ENCODE data around the gene ELOVL5. TPM values are rescaled to one million over a fixed set of nuclear protein-coding genes. Genes with fewer than 3 reads are reported as not detected.

Gene ELOVL5
- total and polyA plus RNA-seq, 10 donors: 48.8 to 113 (median 91.2) TPM

DNA sequence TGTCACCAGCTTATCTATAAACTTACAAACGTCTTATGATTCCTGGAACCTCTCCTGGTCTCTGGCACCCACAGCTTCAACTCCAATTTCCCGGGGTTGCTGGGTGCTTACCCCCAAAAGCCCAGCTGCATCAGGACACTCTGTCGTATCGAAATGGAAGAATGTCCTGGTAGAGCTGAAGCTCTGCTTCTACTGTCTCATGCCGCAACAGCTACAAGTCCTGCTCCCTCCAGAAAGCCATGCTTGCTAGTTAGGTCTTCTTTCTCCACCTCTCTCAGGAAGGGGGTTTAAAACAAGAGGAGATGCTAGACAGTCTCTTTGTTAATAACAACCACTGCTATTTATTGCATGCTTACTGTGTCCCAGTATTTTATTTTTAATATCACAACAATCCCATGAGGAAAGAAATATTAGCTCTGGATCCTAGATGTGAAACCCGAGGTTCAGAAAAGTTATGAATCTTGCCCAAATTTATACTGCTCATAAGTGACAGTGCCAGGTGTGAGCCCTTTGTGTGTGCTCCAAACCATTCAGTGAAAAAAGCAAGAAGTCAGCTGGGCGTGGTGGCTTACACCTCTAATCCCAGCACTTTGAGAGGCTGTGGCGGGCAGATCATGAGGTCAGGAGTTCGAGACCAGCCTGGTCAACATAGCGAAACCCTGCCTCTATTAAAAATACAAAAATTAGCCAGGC, 117.8 kb downstream of the ELOVL5 start:
- no peaks in the 10 kb centered on the region for H3K27me3 ChIP-seq (replicated peaks in 1 of 7)
- TF ChIP-seq POLR2A (IDR thresholded peaks at IDR 0.05) (no peak), POLR2AphosphoS5 (IDR thresholded peaks at IDR 0.05) (no peak)
- TF ChIP-seq, protein P1, sequence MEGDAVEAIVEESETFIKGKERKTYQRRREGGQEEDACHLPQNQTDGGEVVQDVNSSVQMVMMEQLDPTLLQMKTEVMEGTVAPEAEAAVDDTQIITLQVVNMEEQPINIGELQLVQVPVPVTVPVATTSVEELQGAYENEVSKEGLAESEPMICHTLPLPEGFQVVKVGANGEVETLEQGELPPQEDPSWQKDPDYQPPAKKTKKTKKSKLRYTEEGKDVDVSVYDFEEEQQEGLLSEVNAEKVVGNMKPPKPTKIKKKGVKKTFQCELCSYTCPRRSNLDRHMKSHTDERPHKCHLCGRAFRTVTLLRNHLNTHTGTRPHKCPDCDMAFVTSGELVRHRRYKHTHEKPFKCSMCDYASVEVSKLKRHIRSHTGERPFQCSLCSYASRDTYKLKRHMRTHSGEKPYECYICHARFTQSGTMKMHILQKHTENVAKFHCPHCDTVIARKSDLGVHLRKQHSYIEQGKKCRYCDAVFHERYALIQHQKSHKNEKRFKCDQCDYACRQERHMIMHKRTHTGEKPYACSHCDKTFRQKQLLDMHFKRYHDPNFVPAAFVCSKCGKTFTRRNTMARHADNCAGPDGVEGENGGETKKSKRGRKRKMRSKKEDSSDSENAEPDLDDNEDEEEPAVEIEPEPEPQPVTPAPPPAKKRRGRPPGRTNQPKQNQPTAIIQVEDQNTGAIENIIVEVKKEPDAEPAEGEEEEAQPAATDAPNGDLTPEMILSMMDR (IDR thresholded peaks at IDR 0.05 in 8 of 11, conservative IDR thresholded peaks at IDR 0.05 in 3 of 11): no peak
- no peak for DNase-seq
- WGBS, 5 donors: 75 to 88% (median 87%) methylated on average over 10 of the region's 10 CpGs
- H3K9me3 ChIP-seq: no peaks in the 10 kb centered on the region
- intact Hi-C loops (cut with DNase I; ENCODE audit: low total_unique reads): no loop called here
- H3K4me3 ChIP-seq: no peak overlapping the region
- H3K36me3 ChIP-seq: no peaks in the 10 kb centered on the region
- H3K4me1 ChIP-seq: peaks cover 4 to 44% (median 18%) of the 10 kb centered on the region in 6 donors
- peak overlapping the region in 5 of 8 donors; percentile 66 to 86 (median 76) for H3K27ac ChIP-seq

DNA sequence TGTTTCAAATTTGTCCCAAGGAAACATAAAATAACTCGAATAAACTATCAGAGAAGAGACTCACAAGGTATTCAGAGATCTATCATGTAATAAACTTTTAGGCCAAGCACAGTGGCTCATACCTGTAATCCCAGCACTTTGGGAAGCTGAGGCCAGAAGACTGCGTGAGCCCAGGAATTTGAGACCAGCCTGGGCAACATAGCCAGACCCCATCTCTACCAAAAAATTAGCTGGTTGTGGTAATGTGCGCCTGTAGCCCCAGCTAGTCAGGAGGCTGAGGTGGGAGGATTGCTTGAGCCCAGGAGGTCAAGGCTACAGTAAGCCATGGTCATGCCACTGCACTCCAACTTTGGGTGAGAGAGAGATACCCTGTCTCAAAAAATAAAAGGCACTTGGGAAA, 120.9 kb downstream of the ELOVL5 start:
- intact Hi-C loops (cut with DNase I; ENCODE audit: low total_unique reads): no loop called here
- WGBS, 5 donors: 89 to 98% (median 91%) methylated on average over 3 of the region's 3 CpGs
- TF ChIP-seq, protein P1 (IDR thresholded peaks at IDR 0.05 in 8 of 11, conservative IDR thresholded peaks at IDR 0.05 in 3 of 11): no peak
- no peak for TF ChIP-seq POLR2A (IDR thresholded peaks at IDR 0.05)
- no peak for TF ChIP-seq POLR2AphosphoS5 (IDR thresholded peaks at IDR 0.05)
- Histone ChIP-seq H3K9me3 (no peaks in the 10 kb centered on the region), H3K27me3 (replicated peaks in 1 of 7) (no peaks in the 10 kb centered on the region), H3K4me3 (no peak overlapping the region), H3K36me3 (no peaks in the 10 kb centered on the region), H3K27ac (no peak overlapping the region), H3K4me1 (peaks cover 2 to 23% (median 9%) of the 10 kb centered on the region in 6 donors)
- no peak for DNase-seq

DNA sequence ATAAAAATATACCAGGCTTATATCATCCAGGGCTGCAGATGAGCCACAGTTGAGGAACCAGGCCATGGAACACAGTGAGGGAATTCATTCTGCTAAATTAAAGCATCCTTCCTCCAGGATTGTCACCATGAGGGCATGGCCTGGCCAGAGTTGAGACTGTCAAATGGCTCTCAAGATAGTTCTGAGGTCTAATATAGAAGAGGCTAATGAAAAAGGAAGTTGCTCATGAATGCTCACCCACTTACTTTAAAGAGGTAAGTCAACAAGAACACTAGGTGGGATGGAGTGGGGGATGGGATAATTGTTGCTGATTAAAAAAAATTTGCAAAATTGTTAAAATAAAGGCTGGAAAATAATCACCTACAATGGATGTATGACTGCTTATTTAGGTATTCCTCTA, 128.1 kb downstream of the ELOVL5 start:
- peak overlapping the region in 3 of 8 donors; percentile 26 to 48 (median 39) for H3K27ac ChIP-seq
- peaks cover 0 to 23% (median 0%) of the 10 kb centered on the region in 6 donors for H3K4me1 ChIP-seq
- H3K4me3 ChIP-seq: no peak overlapping the region
- no peaks in the 10 kb centered on the region for H3K9me3 ChIP-seq
- TF ChIP-seq, protein P1 (IDR thresholded peaks at IDR 0.05 in 8 of 11, conservative IDR thresholded peaks at IDR 0.05 in 3 of 11): no peak
- intact Hi-C loops (cut with DNase I; ENCODE audit: low total_unique reads): no loop called here
- H3K27me3 ChIP-seq (replicated peaks in 1 of 7): no peaks in the 10 kb centered on the region
- H3K36me3 ChIP-seq: no peaks in the 10 kb centered on the region
- DNase-seq: no peak

Small RNA genes within 50 kb of the gene (microRNA-seq; reads per million reads assigned to microRNA genes)
- gene MIR5685: 0 to 0.72 (median 0.35) reads per million in 3 donors

Small RNA genes within 50 kb of the gene (small RNA-seq; reads per million reads assigned to genes)
- gene MIR5685 (0 to 0.07 (median 0) reads per million in 4 donors), gene RNU1-136P (0.06 to 0.83 (median 0.49) reads per million in 4 donors)

Other genes with a start within 250 kb of the ELOVL5 start
- 1 to 10 TPM in 2 of 7 donors, under 1 TPM in 4, not detected in 1; 0.13 to 1.9 (median 0.42) TPM for gene GCM1, start 200.1 kb downstream of the ELOVL5 start, total RNA-seq
- under 1 TPM; 0.05 to 0.22 (median 0.06) TPM for gene GCM1, start 200.1 kb downstream of the ELOVL5 start, polyA plus RNA-seq
- 100 to 1,000 TPM in 2 of 7 donors, 10 to 100 TPM in 5; 39.7 to 132 (median 92.6) TPM for gene GCLC, start 196.2 kb upstream of the ELOVL5 start, total RNA-seq
- gene GCLC, start 196.2 kb upstream of the ELOVL5 start, polyA plus RNA-seq: 10 to 100 TPM in 2 of 3 donors, 1 to 10 TPM in 1; 9.2 to 33.8 (median 20.0) TPM

Data from spleen (tissue), 11 donors.